HL-60 (cell line): ENCODE data around the gene DYNLRB1.

Experiments used
- DNase-seq, 2 experiments: peaks; one replicate each; pipeline ENCODE4 v3.0.0-alpha.2; 2010 to 2020; ENCODE audit warnings: low read depth in 1 of 2, low spot score in 1 of 2
- H3K27ac ChIP-seq: fragments of 250-450 bp; sonication (Bioruptor Pico); replicated peaks from 2 replicates; pipeline ENCODE4 v1.5.1; 2020; ENCODE audit warnings: mild to moderate bottlenecking, moderate library complexity
- H3K27me3 ChIP-seq: fragments of 250-450 bp; sonication (Bioruptor Pico); 2 replicates; pipeline ENCODE4 v1.5.1; 2021; ENCODE audit warnings: mild to moderate bottlenecking, moderate library complexity; ENCODE audit not compliant: insufficient read depth, poor library complexity, severe bottlenecking
- H3K4me3 ChIP-seq: replicated peaks from 2 replicates; pipeline ENCODE4 v1.5.1; 2011; ENCODE audit warnings: mild to moderate bottlenecking, control low read depth, low read length; ENCODE audit not compliant: insufficient read depth
- GABPA ChIP-seq: IDR thresholded peaks from 2 replicates; pipeline ENCODE4 v1.6.1; 2012; ENCODE audit warnings: low read depth
- POLR2AphosphoS5 ChIP-seq: IDR thresholded peaks from 2 replicates; pipeline ENCODE4 v1.6.1; 2012; ENCODE audit warnings: low read depth
- SPI1 ChIP-seq: IDR thresholded peaks from 2 replicates; pipeline ENCODE4 v1.6.1; 2012; ENCODE audit warnings: low read depth, mild to moderate bottlenecking, borderline replicate concordance
- long read RNA-seq: library from polyadenylated mRNA; unstranded; transcript quantifications from one replicate; pipeline ENCODE4 v2.0.0, GENCODE V29; 2020
- TF ChIP-seq, protein P1 (sequence below): IDR thresholded peaks from one replicate; pipeline ENCODE4 v1.5.1; 2011; ENCODE audit warnings: low read length, control low read depth, inconsistent platforms; ENCODE audit not compliant: insufficient read depth
- TF ChIP-seq, protein P2 (sequence below): IDR thresholded peaks from 2 replicates; pipeline ENCODE4 v1.6.1; 2012; ENCODE audit warnings: low read depth; ENCODE audit not compliant: insufficient replicate concordance

Gene DYNLRB1
- long read RNA-seq, transcript DYNLRB1-202 (4 exons, 675 nt) = major isoform, 17 of 20 reads
- long read RNA-seq, partial matches to known transcripts = 1 of 20 reads
- long read RNA-seq, other reads (novel, unspliced or antisense) = 2 of 20 reads

DNA sequence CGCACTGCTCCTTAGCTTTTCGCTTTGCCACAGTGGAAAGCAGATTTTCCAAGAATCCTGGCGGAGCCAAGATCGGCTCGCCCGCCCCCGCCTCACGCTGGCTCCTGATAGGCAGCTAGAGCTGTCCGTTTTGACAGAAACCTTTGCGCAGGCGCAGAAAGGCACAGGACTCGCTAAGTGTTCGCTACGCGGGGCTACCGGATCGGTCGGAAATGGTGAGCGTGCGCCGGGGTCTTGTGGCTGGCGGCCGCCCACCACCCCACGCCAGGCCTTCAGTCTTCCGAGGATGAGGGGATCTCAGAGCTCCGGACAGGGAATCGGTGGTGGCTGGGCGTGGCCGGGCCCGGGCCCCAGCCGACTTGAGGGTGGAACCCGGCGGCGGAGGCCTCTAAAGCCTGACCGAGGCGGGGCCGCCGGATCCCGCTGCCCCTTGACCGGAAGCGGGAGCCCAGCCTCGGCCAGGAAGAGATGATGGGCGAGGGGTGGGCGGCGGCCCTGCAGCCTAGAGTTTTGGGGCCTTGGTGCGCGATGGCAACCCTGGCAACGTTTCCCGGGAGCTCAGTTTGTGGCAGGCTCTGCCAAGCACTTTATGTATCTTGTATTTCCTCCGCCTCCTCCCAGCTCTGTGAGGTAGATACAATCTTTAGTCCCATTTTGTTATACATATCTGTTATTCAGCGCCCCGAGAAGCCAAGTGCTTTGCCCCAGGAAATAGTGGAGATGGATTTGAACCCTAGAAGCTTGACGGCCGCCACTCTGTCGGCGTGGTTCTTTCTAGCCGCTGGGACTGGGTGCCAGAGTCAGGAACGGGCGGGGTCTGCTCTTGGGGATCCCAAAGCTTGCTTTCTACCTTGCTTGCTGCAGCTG lies at the start of gene DYNLRB1:
TSS of gene DYNLRB1 (plus strand) at position 176 of the 867 bp plus-strand sequence. CDS start at position 213, 37 bp downstream.
- Histone ChIP-seq H3K27ac (peak within 1 kb of the TSS; percentile 80), H3K27me3 (no peaks in the 10 kb centered on the region), H3K4me3 (peak within 1 kb of the TSS; percentile 93)
- peak; percentile 89 to 95 for DNase-seq
- peak; percentile 54; the same call in 1 of the 2 replicates for TF ChIP-seq GABPA
- TF ChIP-seq POLR2AphosphoS5 = peak; percentile 61
- no peak for TF ChIP-seq SPI1

DNA sequence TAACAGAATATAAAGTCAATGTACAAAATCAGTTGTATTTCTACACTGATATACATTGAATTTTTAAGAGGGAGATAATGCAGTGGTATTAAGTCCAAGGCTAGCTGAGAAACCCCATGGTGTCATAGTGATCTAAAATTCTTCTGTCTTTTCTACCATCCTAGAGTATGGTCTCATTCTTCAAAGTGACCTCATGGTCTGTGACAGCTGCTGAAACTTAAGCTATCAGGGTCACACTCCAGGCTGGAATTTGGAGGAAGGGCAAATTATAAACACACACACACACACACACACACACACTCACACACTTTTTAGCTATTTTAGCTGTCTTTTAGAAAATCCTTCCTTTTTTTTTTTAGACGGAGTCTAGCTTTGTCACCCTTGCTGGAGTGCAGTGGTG lies 47.3 kb upstream of the DYNLRB1 start:
- no peak for DNase-seq
- H3K27me3 ChIP-seq = no peaks in the 10 kb centered on the region
- H3K4me3 ChIP-seq = no peak overlapping the region
- TF ChIP-seq GABPA (no peak), POLR2AphosphoS5 (no peak), SPI1 (no peak)
- TF ChIP-seq, protein P1, sequence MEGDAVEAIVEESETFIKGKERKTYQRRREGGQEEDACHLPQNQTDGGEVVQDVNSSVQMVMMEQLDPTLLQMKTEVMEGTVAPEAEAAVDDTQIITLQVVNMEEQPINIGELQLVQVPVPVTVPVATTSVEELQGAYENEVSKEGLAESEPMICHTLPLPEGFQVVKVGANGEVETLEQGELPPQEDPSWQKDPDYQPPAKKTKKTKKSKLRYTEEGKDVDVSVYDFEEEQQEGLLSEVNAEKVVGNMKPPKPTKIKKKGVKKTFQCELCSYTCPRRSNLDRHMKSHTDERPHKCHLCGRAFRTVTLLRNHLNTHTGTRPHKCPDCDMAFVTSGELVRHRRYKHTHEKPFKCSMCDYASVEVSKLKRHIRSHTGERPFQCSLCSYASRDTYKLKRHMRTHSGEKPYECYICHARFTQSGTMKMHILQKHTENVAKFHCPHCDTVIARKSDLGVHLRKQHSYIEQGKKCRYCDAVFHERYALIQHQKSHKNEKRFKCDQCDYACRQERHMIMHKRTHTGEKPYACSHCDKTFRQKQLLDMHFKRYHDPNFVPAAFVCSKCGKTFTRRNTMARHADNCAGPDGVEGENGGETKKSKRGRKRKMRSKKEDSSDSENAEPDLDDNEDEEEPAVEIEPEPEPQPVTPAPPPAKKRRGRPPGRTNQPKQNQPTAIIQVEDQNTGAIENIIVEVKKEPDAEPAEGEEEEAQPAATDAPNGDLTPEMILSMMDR = no peak
- TF ChIP-seq, protein P2, sequence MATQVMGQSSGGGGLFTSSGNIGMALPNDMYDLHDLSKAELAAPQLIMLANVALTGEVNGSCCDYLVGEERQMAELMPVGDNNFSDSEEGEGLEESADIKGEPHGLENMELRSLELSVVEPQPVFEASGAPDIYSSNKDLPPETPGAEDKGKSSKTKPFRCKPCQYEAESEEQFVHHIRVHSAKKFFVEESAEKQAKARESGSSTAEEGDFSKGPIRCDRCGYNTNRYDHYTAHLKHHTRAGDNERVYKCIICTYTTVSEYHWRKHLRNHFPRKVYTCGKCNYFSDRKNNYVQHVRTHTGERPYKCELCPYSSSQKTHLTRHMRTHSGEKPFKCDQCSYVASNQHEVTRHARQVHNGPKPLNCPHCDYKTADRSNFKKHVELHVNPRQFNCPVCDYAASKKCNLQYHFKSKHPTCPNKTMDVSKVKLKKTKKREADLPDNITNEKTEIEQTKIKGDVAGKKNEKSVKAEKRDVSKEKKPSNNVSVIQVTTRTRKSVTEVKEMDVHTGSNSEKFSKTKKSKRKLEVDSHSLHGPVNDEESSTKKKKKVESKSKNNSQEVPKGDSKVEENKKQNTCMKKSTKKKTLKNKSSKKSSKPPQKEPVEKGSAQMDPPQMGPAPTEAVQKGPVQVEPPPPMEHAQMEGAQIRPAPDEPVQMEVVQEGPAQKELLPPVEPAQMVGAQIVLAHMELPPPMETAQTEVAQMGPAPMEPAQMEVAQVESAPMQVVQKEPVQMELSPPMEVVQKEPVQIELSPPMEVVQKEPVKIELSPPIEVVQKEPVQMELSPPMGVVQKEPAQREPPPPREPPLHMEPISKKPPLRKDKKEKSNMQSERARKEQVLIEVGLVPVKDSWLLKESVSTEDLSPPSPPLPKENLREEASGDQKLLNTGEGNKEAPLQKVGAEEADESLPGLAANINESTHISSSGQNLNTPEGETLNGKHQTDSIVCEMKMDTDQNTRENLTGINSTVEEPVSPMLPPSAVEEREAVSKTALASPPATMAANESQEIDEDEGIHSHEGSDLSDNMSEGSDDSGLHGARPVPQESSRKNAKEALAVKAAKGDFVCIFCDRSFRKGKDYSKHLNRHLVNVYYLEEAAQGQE = no peak
- H3K27ac ChIP-seq = no peak overlapping the region

DNA sequence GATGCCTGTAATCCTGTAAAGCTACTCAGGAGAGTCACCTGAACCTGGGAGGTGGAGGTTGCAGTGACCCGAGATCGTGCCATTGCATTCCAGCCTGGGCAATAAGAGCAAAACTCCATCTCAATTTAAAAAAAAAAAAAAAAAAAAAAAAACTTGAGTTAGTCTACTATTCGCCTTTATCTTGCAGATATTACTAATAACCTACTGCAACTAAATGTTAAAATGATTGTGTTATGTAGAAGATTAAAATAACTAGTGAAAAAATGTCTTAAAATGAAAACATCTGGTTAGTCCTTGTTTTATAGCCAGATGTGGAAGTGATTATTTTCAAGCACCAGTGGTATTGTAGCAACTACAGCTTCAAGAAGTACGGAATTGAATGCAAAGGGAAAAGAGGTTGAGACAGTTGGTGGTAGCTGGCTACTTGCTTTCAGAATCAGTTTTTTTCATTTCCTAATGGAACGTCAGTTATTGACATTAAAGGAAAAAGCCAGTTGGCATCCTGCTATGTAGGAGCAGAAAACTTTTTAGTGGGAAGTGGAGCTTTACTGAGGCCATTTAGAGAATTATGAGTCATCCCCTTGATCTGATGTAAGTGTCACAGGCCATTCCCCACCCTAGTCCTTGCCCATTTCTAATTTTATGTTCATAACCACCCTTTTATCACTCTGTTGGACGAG lies 43.8 kb upstream of the DYNLRB1 start:
- TF ChIP-seq GABPA = no peak
- TF ChIP-seq POLR2AphosphoS5 = no peak
- TF ChIP-seq, protein P1 = no peak
- no peak for TF ChIP-seq SPI1
- TF ChIP-seq, protein P2 = no peak
- no peak for DNase-seq

DNA sequence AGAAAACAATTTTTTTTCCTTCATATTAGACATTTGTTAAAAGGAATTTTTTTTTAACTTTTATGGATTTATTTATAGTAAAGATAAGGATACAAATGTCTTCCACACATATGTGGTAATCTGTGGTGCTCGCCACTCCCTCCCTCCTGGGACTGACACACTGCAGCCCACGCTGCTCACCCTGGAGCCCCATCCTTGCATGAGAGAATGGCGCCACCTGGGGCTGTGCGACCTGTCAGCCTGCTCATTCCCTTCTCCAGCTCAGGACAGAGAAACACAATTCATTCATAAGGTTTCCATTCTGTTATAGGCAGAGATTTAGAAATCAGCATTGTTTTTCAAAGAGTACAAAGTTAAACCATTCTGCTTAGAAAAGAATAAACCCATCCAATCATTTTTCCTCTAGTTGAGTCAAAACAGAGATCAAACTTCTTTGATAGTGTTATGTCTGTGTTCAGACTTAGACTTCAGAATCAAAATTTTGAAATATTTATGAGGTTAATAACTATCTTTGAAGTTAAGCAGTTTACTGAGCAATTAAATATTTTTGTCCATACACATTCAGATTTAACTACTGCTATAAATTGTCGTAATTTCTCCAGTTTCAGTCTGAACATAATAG lies 42.8 kb upstream of the DYNLRB1 start:
- TF ChIP-seq, protein P2 = no peak
- TF ChIP-seq GABPA = no peak
- no peak for TF ChIP-seq POLR2AphosphoS5
- no peak for TF ChIP-seq SPI1
- TF ChIP-seq, protein P1 = no peak
- peak in 1 of 2 experiments; percentile 55 for DNase-seq
- H3K27ac ChIP-seq = no peak overlapping the region

More for the DNA sequence above, 43.8 kb upstream of the DYNLRB1 start:
- H3K27ac ChIP-seq = no peak overlapping the region
- no peaks in the 10 kb centered on the region for H3K27me3 ChIP-seq
- no peak overlapping the region for H3K4me3 ChIP-seq

More for the DNA sequence above, 42.8 kb upstream of the DYNLRB1 start:
- no peak overlapping the region for H3K4me3 ChIP-seq
- no peaks in the 10 kb centered on the region for H3K27me3 ChIP-seq
